HK-2 (cell line): Measurements from ENCODE around the gene NOP9.
"Not testable (repeated sequence)": the region's sequence is repeated elsewhere in the genome, so short reads cannot be mapped to it uniquely, and the experiment has no call there.

Source experiments
- DNase-seq: peaks from one replicate; pipeline ENCODE4 v3.0.0-alpha.2; 2018; ENCODE audit not compliant: unreplicated experiment

Gene NOP9

DNA sequence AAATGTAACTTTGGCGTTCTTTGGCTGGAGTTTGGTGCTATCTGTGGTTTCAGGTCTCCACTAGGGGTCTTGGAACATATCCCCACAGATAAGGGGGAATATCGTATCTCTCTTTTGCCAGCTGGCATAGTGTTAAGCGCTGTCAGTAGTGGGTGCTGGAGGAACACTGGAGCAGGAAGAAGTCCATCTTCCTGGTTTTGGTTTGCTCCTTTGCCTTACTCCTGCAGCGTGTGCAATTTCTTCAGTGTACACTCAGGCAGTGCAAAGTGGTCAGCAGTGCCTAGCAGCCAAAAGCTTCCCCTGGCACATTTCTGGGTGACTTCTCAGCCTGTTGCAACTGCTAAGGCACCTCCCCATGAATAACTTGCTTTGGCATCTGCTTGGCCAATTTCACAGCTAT lies 51.9 kb downstream of the NOP9 start:
- DNase-seq = no peak

DNA sequence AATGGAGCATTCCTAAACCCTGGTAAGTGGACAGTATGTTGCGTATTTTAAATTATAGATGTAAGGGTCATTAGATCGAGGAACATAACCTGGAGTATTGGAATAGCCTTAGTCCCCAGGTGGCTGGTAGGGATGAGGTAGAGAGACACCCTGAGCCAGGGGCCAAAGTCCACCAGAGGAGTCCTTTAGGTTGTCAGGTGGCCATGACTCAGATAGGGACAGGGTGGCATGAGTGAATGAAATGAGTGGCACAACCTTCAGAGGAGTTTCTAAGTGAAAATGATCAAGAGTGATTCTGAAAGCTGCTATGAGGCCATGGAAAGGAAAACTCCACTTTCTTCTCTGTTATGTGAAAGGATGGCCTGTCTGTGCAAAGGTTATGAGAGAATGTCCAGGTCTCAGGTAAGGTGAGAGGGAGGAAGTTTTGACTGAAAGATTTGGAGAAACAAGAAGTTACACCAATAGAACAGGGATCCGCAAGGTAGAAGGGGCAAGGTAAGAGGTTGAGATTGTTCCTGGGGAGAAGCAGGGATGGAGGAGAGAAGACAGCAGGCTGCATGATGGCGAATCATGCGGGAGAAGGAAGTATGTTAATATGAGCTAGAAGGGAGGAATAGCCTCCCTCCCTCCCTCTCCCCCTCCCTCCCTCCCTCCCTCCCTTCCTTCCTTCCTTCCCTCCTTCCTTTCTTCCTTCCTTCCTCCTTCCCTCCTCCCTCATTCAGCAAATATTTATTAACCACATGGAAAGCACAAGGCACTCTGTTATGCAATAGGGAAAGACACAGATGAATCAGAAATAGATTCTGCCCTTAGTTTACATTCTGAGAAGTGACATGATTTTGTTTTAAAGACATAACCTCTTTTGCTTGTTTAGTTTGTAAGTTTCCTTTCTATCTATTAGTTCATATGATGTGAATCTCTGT lies 54.2 kb downstream of the NOP9 start:
- DNase-seq = no peak

DNA sequence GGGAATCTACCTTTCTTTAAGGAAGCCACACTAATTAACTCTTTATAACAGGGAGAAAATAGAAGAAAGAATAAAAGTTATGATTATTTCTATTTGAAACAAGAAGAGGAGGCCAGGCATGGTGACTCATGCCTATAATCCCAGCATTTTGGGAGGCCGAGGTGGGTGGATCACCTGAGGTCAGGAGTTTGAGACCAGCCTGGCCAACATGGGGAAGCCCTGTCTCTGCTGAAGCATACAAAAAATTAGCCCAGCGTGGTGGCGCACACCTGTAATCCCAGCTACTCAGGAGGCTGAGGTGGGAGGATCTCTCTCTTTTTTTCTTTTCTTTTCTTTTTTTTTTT lies 54.8 kb downstream of the NOP9 start:
- not testable (repeated sequence) for DNase-seq

DNA sequence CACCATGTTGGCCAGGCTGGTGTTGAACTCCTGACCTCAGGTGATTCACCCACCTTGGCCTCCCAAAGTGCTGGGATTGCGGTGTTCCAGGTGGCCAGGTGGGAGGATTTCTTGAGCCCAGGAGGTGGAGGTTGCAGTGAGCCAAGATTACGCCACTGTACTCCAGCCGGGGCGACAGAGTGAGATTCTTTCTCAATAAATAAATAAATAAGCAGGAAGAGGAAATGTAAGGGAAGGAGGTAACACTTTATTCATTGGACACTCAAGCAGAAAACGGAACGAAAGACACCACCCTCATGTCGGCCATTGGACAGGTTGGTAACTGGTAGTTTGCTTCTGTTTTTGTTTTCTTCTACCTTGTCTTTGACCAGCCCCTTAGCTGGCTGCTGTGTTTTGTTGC lies 55.4 kb downstream of the NOP9 start:
- DNase-seq = no peak

DNA sequence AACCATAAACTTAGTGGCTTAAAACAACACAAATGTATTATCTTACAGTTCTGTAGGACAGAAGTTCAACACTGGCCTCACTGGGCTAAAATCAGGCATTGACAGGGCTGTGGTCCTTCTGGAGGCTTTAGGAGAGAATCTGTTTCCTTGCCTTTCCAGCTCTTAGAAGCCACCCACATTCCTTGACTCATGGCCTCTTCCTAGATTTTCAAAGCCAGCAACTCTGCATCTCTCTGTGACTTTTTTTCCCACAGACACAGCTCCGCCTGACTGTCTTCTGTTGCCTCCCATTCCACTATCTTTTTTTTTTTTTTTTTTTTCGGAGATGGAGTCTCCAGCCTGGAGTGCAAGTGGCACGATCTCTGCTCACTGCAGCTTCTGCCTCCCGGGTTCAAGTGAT lies 56.6 kb downstream of the NOP9 start:
- DNase-seq = no peak
